ENCODE data around the gene NOL7. TPM values are rescaled to one million over a fixed set of nuclear protein-coding genes. Genes with fewer than 3 reads are reported as not detected.

NOL7 gene
- total and polyA plus RNA-seq, 9 of the 15 experiments (the other 6 are each of a cell fraction or from before 2014, with no cell fraction given) = 19.4 to 235 (median 157) TPM

GRCh38 chr6:13568970-13569369 lies 46.2 kb upstream of the NOL7 start (continued):
- TF ChIP-seq RNF219 (CRISPR knock-in tag; IDR thresholded peaks at IDR 0.05) (no peak), RFX7 (CRISPR knock-in tag; IDR thresholded peaks at IDR 0.05) (no peak), TCF7 (IDR thresholded peaks at IDR 0.05; ENCODE audit: borderline replicate concordance) (no peak), MAFK (IDR thresholded peaks at IDR 0.05; ENCODE audit: low read length) (no peak), VEZF1 (CRISPR knock-in tag; IDR thresholded peaks at IDR 0.05) (no peak)
- TF ChIP-seq, protein P1, sequence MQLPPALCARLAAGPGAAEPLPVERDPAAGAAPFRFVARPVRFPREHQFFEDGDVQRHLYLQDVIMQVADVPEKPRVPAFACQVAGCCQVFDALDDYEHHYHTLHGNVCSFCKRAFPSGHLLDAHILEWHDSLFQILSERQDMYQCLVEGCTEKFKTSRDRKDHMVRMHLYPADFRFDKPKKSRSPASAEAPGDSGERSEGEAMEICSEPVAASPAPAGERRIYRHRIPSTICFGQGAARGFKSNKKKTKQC (CRISPR knock-in tag; IDR thresholded peaks at IDR 0.05) = no peak

DNA sequence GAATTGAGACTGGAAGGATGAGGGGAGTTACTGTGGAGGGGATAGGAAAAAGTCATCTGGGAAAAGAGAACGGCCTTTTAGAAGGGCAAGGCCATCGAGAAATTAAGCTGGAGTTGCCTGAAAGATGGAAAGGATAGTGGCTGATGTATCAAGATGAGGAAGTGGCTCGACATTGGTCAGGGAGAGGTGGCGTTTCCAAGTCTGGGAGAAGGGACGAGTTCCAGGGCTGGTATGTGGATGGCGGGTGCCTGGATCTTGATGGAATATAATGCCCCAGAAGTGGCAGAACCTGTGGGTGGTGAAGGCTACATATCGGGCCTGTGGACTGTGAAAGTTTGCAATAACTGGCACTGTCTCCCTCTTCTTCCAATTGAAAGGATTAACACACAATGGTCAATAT lies 42.9 kb upstream of the NOL7 start:
- Histone ChIP-seq H3K27me3 (ENCODE audit: control insufficient read depth in 2 of 2, insufficient read depth in 2 of 2, low read length in 2 of 2) (no peaks in the 10 kb centered on the region; a peak in 1 of 5 replicates), H4K20me1 (replicated peaks; ENCODE audit: control insufficient read depth, insufficient read depth, low read length) (no peaks in the 10 kb centered on the region), H3K4me3 (no peak overlapping the region), H3K4me1 (replicated peaks in 1 of 2; ENCODE audit: control insufficient read depth in 2 of 2, insufficient read depth in 2 of 2, low read length in 2 of 2) (peaks cover 17 to 20% of the 10 kb centered on the region in 2 experiments), H2AFZ (ENCODE audit: low read depth, low read length) (no peak overlapping the region), H3K9ac (ENCODE audit: insufficient read depth in 1 of 2, low read depth in 2 of 2, low read length in 2 of 2) (no peak overlapping the region), H3K9me3 (replicated peaks; ENCODE audit: control insufficient read depth, insufficient read depth, low read depth, low read length) (no peaks in the 10 kb centered on the region), H3K79me2 (ENCODE audit: control insufficient read depth, insufficient read depth, low read length) (peaks cover 16% of the 10 kb centered on the region), H3K9me1 (ENCODE audit: control insufficient read depth, insufficient read depth, low read length) (no peaks in the 10 kb centered on the region), H3K4me2 (ENCODE audit: insufficient read depth, low read length) (no peak overlapping the region), H3K27ac (ENCODE audit: extremely low read depth, low read depth, low read length) (no peak overlapping the region), H3K36me3 (ENCODE audit: control insufficient read depth, insufficient read depth, low read length) (no peaks in the 10 kb centered on the region)
- POLR2A ChIA-PET = interaction anchor here (0.8 to 1.0 kb wide), 2 partner anchors 33 to 212 kb away, joined by 3 to 4 read pairs; no protein-coding TSS in a partner anchor
- WGBS (ENCODE audit: insufficient coverage, low coverage, missing lambda C conversion rate) = 69% methylated on average over 7 of the region's 7 CpGs
- no peak for FAIRE-seq
- no peak for ATAC-seq
- in situ Hi-C loops (cut with MboI) = no loop called here
- TF ChIP-seq, protein P2, sequence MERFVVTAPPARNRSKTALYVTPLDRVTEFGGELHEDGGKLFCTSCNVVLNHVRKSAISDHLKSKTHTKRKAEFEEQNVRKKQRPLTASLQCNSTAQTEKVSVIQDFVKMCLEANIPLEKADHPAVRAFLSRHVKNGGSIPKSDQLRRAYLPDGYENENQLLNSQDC (CRISPR knock-in tag; IDR thresholded peaks at IDR 0.05) = no peak
- peak; percentile 57; the same call in 1 of the 2 replicates for TF ChIP-seq SPI1 (IDR thresholded peaks at IDR 0.05; ENCODE audit: borderline replicate concordance, low read depth, low read length)
- no peak for DNase-seq (ENCODE audit: extremely low read depth in 1 of 4, low spot score in 3 of 4)
- BruUV-seq (replicated peaks) = no TSS peak
- CTCF ChIA-PET (ENCODE audit: low intra/inter-chr PET ratio) = no interaction called here
- intact Hi-C loops (cut with micrococcal nuclease) = loop anchor here (10.0 kb wide), 3 partner anchors 237 to 503 kb away; no protein-coding TSS in a partner anchor
